K562 (cell line): ENCODE measurements around the gene SLC26A8.

ENCODE experiments used
- BRF2 ChIP-seq: IDR thresholded peaks from 3 replicates; pipeline ENCODE4 v1.6.1; 2011; ENCODE audit warnings: borderline replicate concordance, mild to moderate bottlenecking; ENCODE audit not compliant: insufficient read length, insufficient read depth
- CTCF ChIP-seq, 3 experiments: IDR thresholded peaks in 2 of 3; conservative IDR thresholded peaks in 1 of 3; 2 replicates each; pipeline ENCODE4 v1.5.1; 2011 to 2012; ENCODE audit warnings: low read length in 3 of 3, mild to moderate bottlenecking in 3 of 3, control low read depth in 2 of 3, improper control_type of control experiment in 1 of 3, inconsistent platforms in 1 of 3, low read depth in 1 of 3, mixed read lengths in 1 of 3, moderate library complexity in 1 of 3; ENCODE audit not compliant: insufficient read depth in 2 of 3
- NCOR1 ChIP-seq: fragments of 450-650 bp; IDR thresholded peaks from 2 replicates; pipeline ENCODE4 v1.6.1; 2016; ENCODE audit warnings: mild to moderate bottlenecking, moderate library complexity
- POLR2A ChIP-seq: fragments of 450-650 bp; conservative IDR thresholded peaks from 2 replicates; pipeline ENCODE4 v1.6.1; 2016

- no peak for TF ChIP-seq NCOR1
- TF ChIP-seq BRF2 = no peak
- TF ChIP-seq POLR2A = no peak
- TF ChIP-seq CTCF (IDR thresholded peaks at IDR 0.05 in 2 of 3, conservative IDR thresholded peaks at IDR 0.05 in 1 of 3; ENCODE audit: insufficient read depth in 2 of 3, low read depth in 1 of 3, low read length in 3 of 3) = no peak
Measured at GRCh38 chr6:36050305-36050704, 25.9 kb upstream of the SLC26A8 start.
